Measurements from ENCODE around the gene SLC5A1.

The SLC5A1 gene

GRCh38 chr22:32050678-32051515, 7.8 kb downstream of the SLC5A1 start:
- peak; percentile 18 to 34 for DNase-seq (ENCODE audit: low read depth in 2 of 2)

- DNase-seq (ENCODE audit: low read depth in 2 of 2), result no peak
Measured at GRCh38 chr22:32052244-32052643, 9.2 kb downstream of the SLC5A1 start.

- DNase-seq (ENCODE audit: low read depth in 2 of 2), result no peak
Measured at GRCh38 chr22:32052936-32053791, 10.1 kb downstream of the SLC5A1 start.

- no peak for DNase-seq (ENCODE audit: low read depth in 2 of 2)
Measured at GRCh38 chr22:32055069-32055468, 12.0 kb downstream of the SLC5A1 start.

GRCh38 chr22:32058656-32059260, 15.7 kb downstream of the SLC5A1 start:
- no peak for DNase-seq (ENCODE audit: low read depth in 2 of 2)

- DNase-seq (ENCODE audit: low read depth in 2 of 2), result no peak
Measured at GRCh38 chr22:32059426-32059825, 16.4 kb downstream of the SLC5A1 start.

GRCh38 chr22:32063701-32064100, 20.6 kb downstream of the SLC5A1 start:
- no peak for DNase-seq (ENCODE audit: low read depth in 2 of 2)

- no peak for DNase-seq (ENCODE audit: low read depth in 2 of 2)
Measured at GRCh38 chr22:32066820-32067219, 23.8 kb downstream of the SLC5A1 start.

GRCh38 chr22:32067613-32068012, 24.6 kb downstream of the SLC5A1 start:
- no peak for DNase-seq (ENCODE audit: low read depth in 2 of 2)

GRCh38 chr22:32069579-32070372, 26.7 kb downstream of the SLC5A1 start:
- no peak for DNase-seq (ENCODE audit: low read depth in 2 of 2)

- DNase-seq (ENCODE audit: low read depth in 2 of 2), result no peak
Measured at GRCh38 chr22:32073262-32073661, 30.2 kb downstream of the SLC5A1 start.

- no peak for DNase-seq (ENCODE audit: low read depth in 2 of 2)
Measured at GRCh38 chr22:32073823-32074380, 30.8 kb downstream of the SLC5A1 start.

- DNase-seq (ENCODE audit: low read depth in 2 of 2), result no peak
Measured at GRCh38 chr22:32075997-32076760, 33.1 kb downstream of the SLC5A1 start.

GRCh38 chr22:32076761-32077084, 33.7 kb downstream of the SLC5A1 start:
- no peak for DNase-seq (ENCODE audit: low read depth in 2 of 2)

- DNase-seq (ENCODE audit: low read depth in 2 of 2), result no peak
Measured at GRCh38 chr22:32077151-32077550, 34.1 kb downstream of the SLC5A1 start.

- no peak for DNase-seq (ENCODE audit: low read depth in 2 of 2)
Measured at GRCh38 chr22:32079130-32080089, 36.3 kb downstream of the SLC5A1 start.

GRCh38 chr22:32080904-32081303, 37.8 kb downstream of the SLC5A1 start:
- DNase-seq (ENCODE audit: low read depth in 2 of 2), result no peak

GRCh38 chr22:32082331-32082730, 39.3 kb downstream of the SLC5A1 start:
- DNase-seq (ENCODE audit: low read depth in 2 of 2), result no peak

GRCh38 chr22:32083000-32083399, 39.9 kb downstream of the SLC5A1 start:
- no peak for DNase-seq (ENCODE audit: low read depth in 2 of 2)

All from stimulated activated CD8-positive, alpha-beta memory T cell treated with anti-CD3 and anti-CD28 coated beads, Interleukin-15, amount 100 ng/mL, for 4 hours (primary cell).